Prostate gland (tissue), 2 donors: ENCODE measurements around the gene HS6ST2.

ENCODE experiments used
- POLR2A ChIP-seq: fragments of 450-650 bp; IDR thresholded peaks from one replicate; pipeline ENCODE4 v1.6.1; 2016; ENCODE audit warnings: antibody characterized with exemption, mild to moderate bottlenecking
- TF ChIP-seq, protein P1 (sequence below), 4 experiments: fragments of 200-600 bp in 2 of 4; fragments of 450-650 bp in 2 of 4; sonication (generic) in 2 of 4; IDR thresholded peaks; 1 replicate in 3 of 4; 2 replicates in 1 of 4; pipeline ENCODE4 v1.5.1; 2016 to 2019; ENCODE audit warnings: antibody characterized with exemption in 4 of 4, mild to moderate bottlenecking in 2 of 4, moderate library complexity in 2 of 4

DNA sequence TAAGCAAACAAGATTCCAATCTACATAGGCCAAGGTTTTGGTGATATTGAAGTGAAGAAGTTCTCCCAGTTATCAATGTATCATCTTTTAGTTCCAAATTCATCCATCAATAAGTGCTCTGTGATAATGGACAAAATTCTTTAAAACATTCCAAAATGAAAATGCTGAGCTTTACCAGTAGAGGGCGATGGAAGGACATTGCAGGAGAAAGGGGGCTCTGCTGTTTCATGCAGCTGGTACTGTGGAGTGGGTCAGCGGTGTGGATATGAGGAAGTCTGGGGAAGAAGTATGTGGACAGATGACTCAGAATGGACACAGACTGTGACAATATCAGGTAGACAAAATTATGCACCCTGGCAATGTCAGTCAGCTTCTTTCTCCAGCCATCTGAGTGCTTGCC is 46.6 kb upstream of the HS6ST2 start:
- TF ChIP-seq, protein P1, sequence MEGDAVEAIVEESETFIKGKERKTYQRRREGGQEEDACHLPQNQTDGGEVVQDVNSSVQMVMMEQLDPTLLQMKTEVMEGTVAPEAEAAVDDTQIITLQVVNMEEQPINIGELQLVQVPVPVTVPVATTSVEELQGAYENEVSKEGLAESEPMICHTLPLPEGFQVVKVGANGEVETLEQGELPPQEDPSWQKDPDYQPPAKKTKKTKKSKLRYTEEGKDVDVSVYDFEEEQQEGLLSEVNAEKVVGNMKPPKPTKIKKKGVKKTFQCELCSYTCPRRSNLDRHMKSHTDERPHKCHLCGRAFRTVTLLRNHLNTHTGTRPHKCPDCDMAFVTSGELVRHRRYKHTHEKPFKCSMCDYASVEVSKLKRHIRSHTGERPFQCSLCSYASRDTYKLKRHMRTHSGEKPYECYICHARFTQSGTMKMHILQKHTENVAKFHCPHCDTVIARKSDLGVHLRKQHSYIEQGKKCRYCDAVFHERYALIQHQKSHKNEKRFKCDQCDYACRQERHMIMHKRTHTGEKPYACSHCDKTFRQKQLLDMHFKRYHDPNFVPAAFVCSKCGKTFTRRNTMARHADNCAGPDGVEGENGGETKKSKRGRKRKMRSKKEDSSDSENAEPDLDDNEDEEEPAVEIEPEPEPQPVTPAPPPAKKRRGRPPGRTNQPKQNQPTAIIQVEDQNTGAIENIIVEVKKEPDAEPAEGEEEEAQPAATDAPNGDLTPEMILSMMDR (IDR thresholded peaks at IDR 0.05), result peak in 3 of 4 experiments; percentile 16 to 22 (median 21)
- no peak for TF ChIP-seq POLR2A
